IMR-90 (cell line): ENCODE data around the gene POR. TPM values are rescaled to one million over a fixed set of nuclear protein-coding genes. Genes with fewer than 3 reads are reported as not detected.

ENCODE experiments used
- ATAC-seq: fragments of 200-7000 bp; cut with Tn5 transposase; 2 replicates; pipeline ENCODE4 v1.9.1; 2020; ENCODE audit warnings: low read depth, mild to moderate bottlenecking, moderate library complexity
- BruUV-seq: library from RNA; stranded (reverse); fragments of 400-500 nt; replicated peaks from 2 replicates; lab custom pipeline; 2021; lab: Mats Ljungman, UMichigan
- CTCF ChIA-PET: fragments of 300-600 bp; formaldehyde crosslinking; extraction: SDS; loops from one replicate; lab custom pipeline; 2021; ENCODE audit warnings: antibody characterized with exemption; lab: Yijun Ruan, JAX
- POLR2A ChIA-PET: fragments of 300-600 bp; sonication (Branson Sonifier 250); formaldehyde crosslinking; loops from one replicate; lab custom pipeline; 2022; ENCODE audit warnings: antibody characterized with exemption; ENCODE audit not compliant: unreplicated experiment; lab: Charles Lee
- DNase-seq: peaks from one replicate; pipeline ENCODE4 v3.0.0; 2013
- H2AFZ ChIP-seq: replicated peaks from 2 replicates; pipeline ENCODE3; 2013; ENCODE audit warnings: low read length, mild to moderate bottlenecking; ENCODE audit not compliant: poor library complexity
- H2AK5ac ChIP-seq: 2 replicates; pipeline ENCODE4 v1.6.1; 2013; ENCODE audit warnings: low read depth, low read length, inconsistent platforms
- H2AK9ac ChIP-seq: replicated peaks from 2 replicates; pipeline ENCODE3; 2013; ENCODE audit warnings: mild to moderate bottlenecking, low read depth, low read length, moderate library complexity; ENCODE audit not compliant: poor library complexity
- H2BK120ac ChIP-seq: 2 replicates; pipeline ENCODE4 v1.6.1; 2013; ENCODE audit warnings: low read depth, low read length, inconsistent platforms
- H2BK15ac ChIP-seq: 3 replicates; pipeline ENCODE4 v1.6.1; 2013; ENCODE audit warnings: low read depth, low read length, inconsistent platforms
- H2BK20ac ChIP-seq: 2 replicates; pipeline ENCODE4 v1.6.1; 2013; ENCODE audit warnings: low read depth, mild to moderate bottlenecking, inconsistent platforms, low read length, moderate library complexity
- H2BK5ac ChIP-seq: 2 replicates; pipeline ENCODE4 v1.6.1; 2013; ENCODE audit warnings: mild to moderate bottlenecking, low read depth, low read length, inconsistent platforms; ENCODE audit not compliant: poor library complexity, severe bottlenecking
- H3K14ac ChIP-seq: replicated peaks from 2 replicates; pipeline ENCODE4 v1.6.1; 2013; ENCODE audit warnings: low read depth, low read length, inconsistent platforms
- H3K18ac ChIP-seq: 2 replicates; pipeline ENCODE4 v1.6.1; 2013; ENCODE audit warnings: low read depth, low read length, control low read depth
- H3K23ac ChIP-seq: 2 replicates; pipeline ENCODE4 v1.6.1; 2013; ENCODE audit warnings: low read depth, low read length, inconsistent platforms
- H3K27ac ChIP-seq: 2 replicates; pipeline ENCODE4 v1.5.1; 2013; ENCODE audit warnings: mild to moderate bottlenecking, control low read depth, low read length; ENCODE audit not compliant: insufficient read depth
- H3K27me3 ChIP-seq: 2 replicates; pipeline ENCODE4 v1.6.1; 2013; ENCODE audit warnings: low read length; ENCODE audit not compliant: control insufficient read depth, insufficient read depth
- H3K36me3 ChIP-seq: 2 replicates; pipeline ENCODE4 v1.6.1; 2013; ENCODE audit warnings: low read length, mixed read lengths; ENCODE audit not compliant: control insufficient read depth, insufficient read depth
- H3K4ac ChIP-seq: 2 replicates; pipeline ENCODE4 v1.6.1; 2013; ENCODE audit warnings: low read depth, low read length, inconsistent platforms
- H3K4me1 ChIP-seq: 2 replicates; pipeline ENCODE4 v1.6.1; 2013; ENCODE audit warnings: low read length, mixed read lengths; ENCODE audit not compliant: control insufficient read depth, insufficient read depth
- H3K4me2 ChIP-seq: 2 replicates; pipeline ENCODE4 v1.6.1; 2013; ENCODE audit warnings: low read depth, mild to moderate bottlenecking, control low read depth, low read length, moderate library complexity
- H3K4me3 ChIP-seq: 2 replicates; pipeline ENCODE4 v1.5.1; 2013; ENCODE audit warnings: low read depth, mild to moderate bottlenecking, control low read depth, low read length, moderate library complexity; ENCODE audit not compliant: insufficient read depth
- H3K56ac ChIP-seq: 2 replicates; pipeline ENCODE4 v1.6.1; 2013; ENCODE audit warnings: low read length, inconsistent platforms; ENCODE audit not compliant: insufficient read depth; ENCODE audit errors: extremely low read depth
- H3K79me1 ChIP-seq, 2 experiments: 2 replicates each; pipeline ENCODE4 v1.6.1; 2013; ENCODE audit warnings: low read length in 2 of 2, inconsistent platforms in 1 of 2, low read depth in 1 of 2
- H3K9ac ChIP-seq: 2 replicates; pipeline ENCODE4 v1.6.1; 2013; ENCODE audit warnings: low read depth, low read length, control low read depth
- H3K9me1 ChIP-seq: 2 replicates; pipeline ENCODE4 v1.6.1; 2013; ENCODE audit warnings: low read length, inconsistent platforms; ENCODE audit not compliant: insufficient read depth
- H3K9me3 ChIP-seq: 2 replicates; pipeline ENCODE4 v1.6.1; 2013; ENCODE audit warnings: low read length; ENCODE audit not compliant: control insufficient read depth, insufficient read depth
- H4K20me1 ChIP-seq: 2 replicates; pipeline ENCODE4 v1.6.1; 2013; ENCODE audit warnings: low read length, inconsistent platforms; ENCODE audit not compliant: insufficient read depth
- H4K5ac ChIP-seq: 2 replicates; pipeline ENCODE4 v1.6.1; 2013; ENCODE audit warnings: mild to moderate bottlenecking, low read depth, low read length, control low read depth
- H4K8ac ChIP-seq, 2 experiments: 2 replicates each; pipeline ENCODE4 v1.6.1; 2013; ENCODE audit warnings: low read depth in 2 of 2, low read length in 2 of 2, control low read depth in 1 of 2, inconsistent platforms in 1 of 2
- H4K91ac ChIP-seq: 2 replicates; pipeline ENCODE4 v1.6.1; 2013; ENCODE audit warnings: low read depth, low read length, inconsistent platforms; ENCODE audit not compliant: insufficient read depth
- BHLHE40 ChIP-seq: fragments of 150-350 bp; IDR thresholded peaks from 2 replicates; pipeline ENCODE4 v1.6.1; 2016; ENCODE audit warnings: mild to moderate bottlenecking, low read depth, low read length
- CTCF ChIP-seq: conservative IDR thresholded peaks from 2 replicates; pipeline ENCODE4 v1.5.1; 2012; ENCODE audit warnings: mild to moderate bottlenecking, low read depth, low read length, improper control_type of control experiment
- FOS ChIP-seq: fragments of 150-350 bp; IDR thresholded peaks from 2 replicates; pipeline ENCODE4 v1.6.1; 2016; ENCODE audit warnings: low read depth, low read length
- MAFK ChIP-seq: IDR thresholded peaks from 2 replicates; pipeline ENCODE4 v1.6.1; 2012; ENCODE audit warnings: low read depth, low read length, improper control_type of control experiment
- MXI1 ChIP-seq: IDR thresholded peaks from 2 replicates; pipeline ENCODE4 v1.6.1; 2012; ENCODE audit warnings: low read depth, mild to moderate bottlenecking, low read length, moderate library complexity, borderline replicate concordance
- POLR2A ChIP-seq: IDR thresholded peaks from 2 replicates; pipeline ENCODE4 v1.6.1; 2012; ENCODE audit warnings: mild to moderate bottlenecking, low read depth, low read length
- RAD21 ChIP-seq: IDR thresholded peaks from 2 replicates; pipeline ENCODE4 v1.6.1; 2012; ENCODE audit warnings: low read length, improper control_type of control experiment
- RFX5 ChIP-seq: IDR thresholded peaks from 2 replicates; pipeline ENCODE4 v1.8.0; 2012; ENCODE audit warnings: low read depth, mild to moderate bottlenecking, low read length, moderate library complexity
- SMC3 ChIP-seq: fragments of 150-350 bp; IDR thresholded peaks from 2 replicates; pipeline ENCODE4 v1.6.1; 2016; ENCODE audit warnings: low read depth, mild to moderate bottlenecking, antibody characterized with exemption, low read length, moderate library complexity
- USF2 ChIP-seq: fragments of 150-350 bp; IDR thresholded peaks from 2 replicates; pipeline ENCODE4 v1.6.1; 2017; ENCODE audit warnings: mild to moderate bottlenecking, antibody characterized with exemption, low read length, low read depth
- WGBS, 2 experiments: methylation state at CpG; one replicate each; pipeline versions ENCODE4 v1.1.5 to v1.1.7; 2013; ENCODE audit warnings: missing lambda C conversion rate in 2 of 2; ENCODE audit not compliant: insufficient read length in 1 of 2; ENCODE audit errors: extremely low coverage in 2 of 2; 5-methylcytosine and 5-hydroxymethylcytosine counted together
- dilution Hi-C: fragments of 300-500 bp; cut with HindIII; formaldehyde crosslinking; loops from one replicate; pipeline ENCODE4 v1.14.3; 2018; ENCODE audit warnings: low sequenced_read_pairs; ENCODE audit not compliant: unreplicated experiment
- in situ Hi-C: fragments of 300-500 bp; cut with MboI; formaldehyde crosslinking; loops from 3 replicates; pipeline ENCODE4 v1.14.3; 2019; ENCODE audit warnings: low sequenced_read_pairs, inconsistent platforms, mixed read lengths
- intact Hi-C: fragments of 100-400 bp; cut with micrococcal nuclease; formaldehyde crosslinking; loops from 2 replicates; pipeline ENCODE4 v1.10.0; 2022
- polyA plus RNA-seq, 3 experiments: library from polyadenylated mRNA; depleted of rRNA; stranded (reverse); fragments of >200 nt; gene quantifications; 2 replicates each; pipeline ENCODE4 v1.2.3, GENCODE V29; 2012; ENCODE audit warnings: low replicate concordance in 1 of 3
- total RNA-seq: library from RNA; depleted of rRNA; stranded (reverse); fragments of >200 nt; gene quantifications from 2 replicates; pipeline ENCODE4 v1.2.3, GENCODE V29; 2012

POR gene
- total and polyA plus RNA-seq, 2 of the 4 experiments (the other 2 are of a cell fraction) = 25.5 to 42.2 TPM

GRCh38 chr7:75913437-75913836 lies 1.5 kb upstream of the POR start:
- no TSS peak for BruUV-seq
- POLR2A ChIA-PET = no interaction called here
- Histone ChIP-seq H3K56ac (no peak overlapping the region), H2BK15ac (no peak overlapping the region), H3K4ac (no peak overlapping the region), H3K14ac (no peak overlapping the region), H3K18ac (no peak overlapping the region), H2AFZ (no peak overlapping the region), H3K27me3 (no peaks in the 10 kb centered on the region), H3K36me3 (no peaks in the 10 kb centered on the region), H4K8ac (no peak overlapping the region), H4K5ac (no peak overlapping the region), H2BK20ac (no peak overlapping the region), H3K4me3 (no peak overlapping the region), H2BK5ac (no peak overlapping the region), H4K20me1 (peaks cover 11% of the 10 kb centered on the region), H2AK9ac (no peak overlapping the region), H2AK5ac (no peak overlapping the region), H3K4me1 (peaks cover 2% of the 10 kb centered on the region), H3K9me1 (0 out of 2 replicates have a peak, but pooled peaks cover 7% of the 10 kb centered on the region), H3K9ac (no peak overlapping the region), H2BK120ac (no peak overlapping the region), H3K4me2 (no peak overlapping the region), H4K91ac (no peak overlapping the region), H3K27ac (no peak overlapping the region), H3K23ac (no peak overlapping the region), H3K9me3 (no peaks in the 10 kb centered on the region), H3K79me1 (peaks cover 19 to 39% of the 10 kb centered on the region in 2 experiments; a peak in 3 of 4 replicates)
- dilution Hi-C loops = no loop called here
- CTCF ChIA-PET = no interaction called here
- DNase-seq (no peak), ATAC-seq (no peak)
- no CpG with 5 or more reads among the region's 6 CpGs for WGBS, 2 experiments
- TF ChIP-seq SMC3 (no peak), POLR2A (no peak), CTCF (no peak), BHLHE40 (no peak), RAD21 (no peak), MXI1 (no peak), FOS (no peak), MAFK (no peak), USF2 (no peak), RFX5 (no peak)
- intact Hi-C loops = loop anchor here (10.0 kb wide), 2 partner anchors 51 to 101 kb away; no protein-coding TSS in a partner anchor
- in situ Hi-C loops = no loop called here
